Stimulated activated effector memory CD8-positive, alpha-beta T cell treated with anti-CD3 and anti-CD28 coated beads, Interleukin-12 subunit alpha, Interleukin-12 subunit beta, amount 100 ng/mL, for 72 hours (primary cell): ENCODE measurements around the gene DZIP1.
"Not testable (repeated sequence)": the region's sequence is repeated elsewhere in the genome, so short reads cannot be mapped to it uniquely, and the experiment has no call there.

Experiments used
- ATAC-seq: fragments of 150-1000 bp; cut with Tn5 transposase; 2 replicates; pipeline ENCODE4 v1.10.0; 2021
- DNase-seq, 2 donors: peaks; one replicate each; pipeline ENCODE4 v3.0.0; 2021 to 2022; ENCODE audit warnings: low spot score in 2 of 2
- H3K27ac Mint-ChIP-seq: one replicate; pipeline ENCODE4 v1.8.0; 2022; ENCODE audit warnings: mild to moderate bottlenecking, mixed read lengths
- H3K36me3 Mint-ChIP-seq: one replicate; pipeline ENCODE4 v1.8.0; 2022; ENCODE audit warnings: mild to moderate bottlenecking, mixed read lengths
- H3K4me1 Mint-ChIP-seq: one replicate; pipeline ENCODE4 v1.8.0; 2022; ENCODE audit warnings: mixed read lengths
- H3K4me3 Mint-ChIP-seq: one replicate; pipeline ENCODE4 v1.8.0; 2022; ENCODE audit warnings: mild to moderate bottlenecking, mixed read lengths
- H3K9me3 Mint-ChIP-seq: one replicate; pipeline ENCODE4 v1.8.0; 2022; ENCODE audit warnings: mixed read lengths

Gene DZIP1

DNA sequence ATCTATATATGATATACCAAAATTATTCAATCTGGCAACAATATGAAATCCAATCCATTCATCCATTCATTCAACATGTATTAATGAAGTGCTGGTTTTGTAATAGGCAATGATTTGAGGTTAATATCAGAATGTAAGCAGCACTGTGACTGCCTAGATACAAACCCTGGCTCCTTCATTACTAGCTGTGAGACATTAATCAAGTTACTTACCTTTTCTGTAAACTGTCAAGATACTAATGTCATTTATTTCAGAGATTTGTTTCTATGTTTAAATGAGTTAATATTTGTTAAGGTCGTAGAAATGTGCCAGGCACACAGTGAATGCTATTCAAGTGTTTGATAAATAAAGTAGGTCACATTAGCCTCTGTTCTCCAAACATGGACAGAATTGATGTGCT lies 51.0 kb downstream of the DZIP1 start:
- H3K4me3 Mint-ChIP-seq, result no peak overlapping the region
- DNase-seq (no peak), ATAC-seq (no peak)
- H3K36me3 Mint-ChIP-seq, result no peaks in the 10 kb centered on the region
- H3K4me1 Mint-ChIP-seq, result no peaks in the 10 kb centered on the region
- no peaks in the 10 kb centered on the region for H3K9me3 Mint-ChIP-seq
- H3K27ac Mint-ChIP-seq, result no peak overlapping the region

- H3K9me3 Mint-ChIP-seq, result no peaks in the 10 kb centered on the region
- ATAC-seq, result no peak
- no peaks in the 10 kb centered on the region for H3K4me1 Mint-ChIP-seq
- no peaks in the 10 kb centered on the region for H3K36me3 Mint-ChIP-seq
- H3K27ac Mint-ChIP-seq, result no peak overlapping the region
- DNase-seq, result no peak
- H3K4me3 Mint-ChIP-seq, result no peak overlapping the region
These were observed 55.8 kb downstream of the DZIP1 start for GRCh38 chr13:95588721-95589120.

GRCh38 chr13:95588134-95588533 lies 56.4 kb downstream of the DZIP1 start:
- Mint-ChIP-seq H3K4me3 (no peak overlapping the region), H3K4me1 (no peaks in the 10 kb centered on the region), H3K9me3 (no peaks in the 10 kb centered on the region), H3K27ac (no peak overlapping the region), H3K36me3 (no peaks in the 10 kb centered on the region)
- DNase-seq (no peak), ATAC-seq (no peak)

- no peak overlapping the region for H3K27ac Mint-ChIP-seq
- H3K4me3 Mint-ChIP-seq, result no peak overlapping the region
- DNase-seq (no peak), ATAC-seq (no peak)
- H3K4me1 Mint-ChIP-seq, result no peaks in the 10 kb centered on the region
- H3K36me3 Mint-ChIP-seq, result no peaks in the 10 kb centered on the region
- H3K9me3 Mint-ChIP-seq, result no peaks in the 10 kb centered on the region
These were observed 58.6 kb downstream of the DZIP1 start for GRCh38 chr13:95585867-95586266.

- ATAC-seq, result peak; percentile 84
- H3K4me3 Mint-ChIP-seq, result no peak overlapping the region
- H3K36me3 Mint-ChIP-seq, result no peaks in the 10 kb centered on the region
- H3K9me3 Mint-ChIP-seq, result no peaks in the 10 kb centered on the region
- DNase-seq, result no peak
- H3K4me1 Mint-ChIP-seq, result no peaks in the 10 kb centered on the region
- no peak overlapping the region for H3K27ac Mint-ChIP-seq
These were observed 65.2 kb downstream of the DZIP1 start for GRCh38 chr13:95579303-95579702.

- Mint-ChIP-seq H3K27ac (no peak overlapping the region), H3K9me3 (no peaks in the 10 kb centered on the region), H3K4me1 (no peaks in the 10 kb centered on the region), H3K4me3 (no peak overlapping the region), H3K36me3 (no peaks in the 10 kb centered on the region)
- DNase-seq, result no peak
- no peak for ATAC-seq
These were observed 71.3 kb downstream of the DZIP1 start for GRCh38 chr13:95573221-95573620.

DNA sequence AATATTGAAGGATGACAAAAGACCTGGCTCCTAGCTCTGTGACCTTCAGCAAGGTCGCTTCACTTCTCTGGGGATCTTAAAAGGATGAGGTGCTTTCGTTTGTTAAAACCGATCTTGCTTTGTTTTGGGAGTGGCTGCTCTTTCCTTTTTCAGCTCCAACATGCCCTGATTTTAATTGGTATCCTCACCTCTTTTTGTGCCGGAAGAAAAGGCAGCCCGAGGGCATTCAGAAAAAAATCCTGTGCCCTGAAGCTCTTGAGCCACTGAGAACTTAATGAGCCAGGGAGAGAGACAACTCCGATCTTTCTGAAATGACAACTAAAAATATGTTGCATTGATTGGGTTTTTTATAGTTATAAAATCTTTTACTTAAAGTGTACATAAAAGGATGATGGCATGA lies 72.6 kb downstream of the DZIP1 start:
- Mint-ChIP-seq H3K9me3 (no peaks in the 10 kb centered on the region), H3K27ac (no peak overlapping the region), H3K4me3 (no peak overlapping the region), H3K4me1 (no peaks in the 10 kb centered on the region), H3K36me3 (no peaks in the 10 kb centered on the region)
- no peak for ATAC-seq
- DNase-seq, result no peak

- ATAC-seq (no peak), DNase-seq (no peak)
- Mint-ChIP-seq H3K9me3 (no peaks in the 10 kb centered on the region), H3K4me1 (no peaks in the 10 kb centered on the region), H3K36me3 (no peaks in the 10 kb centered on the region), H3K27ac (no peak overlapping the region), H3K4me3 (no peak overlapping the region)
These were observed 74.5 kb downstream of the DZIP1 start for GRCh38 chr13:95570016-95570415.

DNA sequence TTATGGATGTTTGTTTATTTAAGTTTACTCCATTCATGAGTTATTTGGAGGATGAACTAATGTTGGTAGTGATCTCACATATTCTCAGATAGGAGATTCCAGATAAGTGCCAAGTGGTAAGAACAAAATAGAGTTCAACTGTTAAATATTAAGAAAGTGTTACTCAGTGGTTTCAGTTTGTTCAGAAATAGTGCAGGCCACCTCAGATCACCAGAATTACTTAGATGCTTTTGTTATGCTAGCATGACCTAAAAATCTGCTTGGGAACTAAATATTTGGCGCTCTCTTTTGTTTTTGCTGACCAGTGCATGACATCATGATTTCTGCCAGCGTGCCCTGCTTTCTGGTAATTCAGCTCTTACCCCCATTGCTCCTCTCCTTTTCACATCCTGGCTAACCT lies 76.4 kb downstream of the DZIP1 start:
- Mint-ChIP-seq H3K36me3 (no peaks in the 10 kb centered on the region), H3K4me3 (no peak overlapping the region), H3K4me1 (no peaks in the 10 kb centered on the region), H3K27ac (no peak overlapping the region), H3K9me3 (no peaks in the 10 kb centered on the region)
- ATAC-seq (no peak), DNase-seq (no peak)

DNA sequence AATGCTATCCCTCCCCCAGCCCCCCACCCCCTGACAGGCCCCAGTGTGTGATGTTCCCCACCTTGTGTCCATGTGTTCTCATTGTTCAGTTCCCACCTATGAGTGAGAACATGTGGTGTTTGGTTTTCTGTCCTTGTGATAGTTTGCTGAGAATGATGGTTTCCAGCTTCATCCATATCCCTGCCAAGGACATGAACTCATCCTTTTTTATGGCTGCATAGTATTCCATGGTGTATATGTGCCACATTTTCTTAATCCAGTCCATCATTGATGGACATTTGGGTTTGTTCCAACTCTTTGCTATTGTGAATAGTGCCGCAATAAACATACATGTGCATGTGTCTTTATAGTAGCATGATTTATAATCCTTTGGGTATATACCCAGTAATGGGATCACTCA lies 78.7 kb downstream of the DZIP1 start:
- H3K27ac Mint-ChIP-seq, H3K4me3 Mint-ChIP-seq, ATAC-seq, H3K36me3 Mint-ChIP-seq, H3K4me1 Mint-ChIP-seq, DNase-seq, H3K9me3 Mint-ChIP-seq: not testable (repeated sequence)

GRCh38 chr13:95564733-95565291 lies 79.7 kb downstream of the DZIP1 start:
- Mint-ChIP-seq H3K9me3 (no peaks in the 10 kb centered on the region), H3K4me1 (no peaks in the 10 kb centered on the region), H3K36me3 (no peaks in the 10 kb centered on the region), H3K27ac (no peak overlapping the region), H3K4me3 (no peak overlapping the region)
- DNase-seq, result no peak
- no peak for ATAC-seq

GRCh38 chr13:95564091-95564490 lies 80.4 kb downstream of the DZIP1 start:
- H3K9me3 Mint-ChIP-seq, result no peaks in the 10 kb centered on the region
- ATAC-seq (no peak), DNase-seq (no peak)
- H3K36me3 Mint-ChIP-seq, result no peaks in the 10 kb centered on the region
- no peak overlapping the region for H3K27ac Mint-ChIP-seq
- no peaks in the 10 kb centered on the region for H3K4me1 Mint-ChIP-seq
- no peak overlapping the region for H3K4me3 Mint-ChIP-seq

DNA sequence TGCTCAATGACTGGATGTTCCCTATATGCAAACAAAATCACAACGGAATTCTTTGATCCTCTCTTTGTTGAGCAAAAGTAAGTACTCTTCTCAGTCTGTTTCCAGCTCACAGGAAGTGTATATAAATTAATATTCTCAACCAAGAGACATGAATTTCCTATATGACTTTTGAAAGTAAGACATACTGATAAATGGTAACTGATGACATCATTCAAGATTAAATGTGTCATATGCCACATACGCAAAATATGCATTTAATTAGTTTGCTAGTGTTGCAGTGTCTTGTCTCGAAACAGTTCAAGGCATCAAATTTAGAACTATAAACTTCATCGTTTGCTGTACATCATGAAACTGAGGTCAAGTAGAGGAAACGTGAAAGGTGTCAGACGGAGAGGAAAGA lies 84.1 kb downstream of the DZIP1 start:
- Mint-ChIP-seq H3K4me1 (no peaks in the 10 kb centered on the region), H3K27ac (no peak overlapping the region), H3K9me3 (no peaks in the 10 kb centered on the region), H3K36me3 (no peaks in the 10 kb centered on the region), H3K4me3 (no peak overlapping the region)
- DNase-seq, result no peak
- no peak for ATAC-seq

- Mint-ChIP-seq H3K9me3 (no peaks in the 10 kb centered on the region), H3K4me1 (peaks cover 4% of the 10 kb centered on the region), H3K36me3 (no peaks in the 10 kb centered on the region), H3K4me3 (no peak overlapping the region), H3K27ac (no peak overlapping the region)
- DNase-seq, result no peak
- no peak for ATAC-seq
These were observed 85.4 kb downstream of the DZIP1 start for GRCh38 chr13:95559100-95559499.

GRCh38 chr13:95557013-95557412 lies 87.5 kb downstream of the DZIP1 start:
- peaks cover 12% of the 10 kb centered on the region for H3K4me1 Mint-ChIP-seq
- H3K4me3 Mint-ChIP-seq, result no peak overlapping the region
- no peak for DNase-seq
- H3K36me3 Mint-ChIP-seq, result no peaks in the 10 kb centered on the region
- no peak for ATAC-seq
- no peak overlapping the region for H3K27ac Mint-ChIP-seq
- no peaks in the 10 kb centered on the region for H3K9me3 Mint-ChIP-seq

- H3K36me3 Mint-ChIP-seq, result no peaks in the 10 kb centered on the region
- no peaks in the 10 kb centered on the region for H3K9me3 Mint-ChIP-seq
- no peak for DNase-seq
- H3K4me3 Mint-ChIP-seq, result no peak overlapping the region
- peaks cover 12% of the 10 kb centered on the region for H3K4me1 Mint-ChIP-seq
- no peak for ATAC-seq
- no peak overlapping the region for H3K27ac Mint-ChIP-seq
These were observed 90.7 kb downstream of the DZIP1 start for GRCh38 chr13:95553581-95554385.
